Fibroblast of peridontal ligament (primary cell): Measurements from ENCODE around the gene GSTA1.
"Not testable (repeated sequence)": the region's sequence is repeated elsewhere in the genome, so short reads cannot be mapped to it uniquely, and the experiment has no call there.

Source experiments
- DNase-seq: peaks from one replicate; pipeline ENCODE4 v3.0.0-alpha.2; 2010; ENCODE audit errors: extremely low read depth

GSTA1 gene

DNA sequence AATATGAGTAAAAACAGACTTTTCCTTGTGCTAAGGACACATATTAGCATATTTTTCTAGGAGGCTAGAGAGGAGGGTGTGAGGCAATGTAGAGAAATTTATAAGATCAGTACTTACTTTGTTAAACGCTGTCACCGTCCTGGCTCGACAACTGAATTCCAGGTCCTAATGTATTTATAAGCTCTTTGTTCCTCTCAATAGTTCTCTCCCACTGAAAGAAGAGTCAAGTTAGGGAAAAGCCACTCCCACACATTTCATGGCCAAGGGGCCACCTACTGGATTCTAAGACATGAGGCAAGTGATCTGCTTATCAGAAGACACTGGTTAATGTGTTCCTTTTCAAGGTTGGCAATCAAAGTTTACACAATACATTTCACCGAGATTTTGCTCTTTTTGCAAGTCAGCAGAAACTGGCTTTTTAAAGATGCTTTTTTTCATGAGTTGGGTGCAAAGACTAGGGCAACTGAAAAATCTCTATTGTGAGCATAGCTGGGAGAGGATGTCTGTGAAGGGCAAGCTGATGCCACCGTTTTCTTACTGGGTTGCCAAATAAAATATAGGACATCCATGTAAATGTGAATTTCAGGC lies at the start of gene GSTA1:
GSTA1 (minus strand) TSS at position 149 of the 588 bp plus-strand sequence. CDS start 4,549 bp downstream, outside the sequence.
- not testable (repeated sequence) for DNase-seq

GRCh38 chr6:52849137-52849536 lies 45.5 kb upstream of the GSTA1 start:
- no peak for DNase-seq

DNA sequence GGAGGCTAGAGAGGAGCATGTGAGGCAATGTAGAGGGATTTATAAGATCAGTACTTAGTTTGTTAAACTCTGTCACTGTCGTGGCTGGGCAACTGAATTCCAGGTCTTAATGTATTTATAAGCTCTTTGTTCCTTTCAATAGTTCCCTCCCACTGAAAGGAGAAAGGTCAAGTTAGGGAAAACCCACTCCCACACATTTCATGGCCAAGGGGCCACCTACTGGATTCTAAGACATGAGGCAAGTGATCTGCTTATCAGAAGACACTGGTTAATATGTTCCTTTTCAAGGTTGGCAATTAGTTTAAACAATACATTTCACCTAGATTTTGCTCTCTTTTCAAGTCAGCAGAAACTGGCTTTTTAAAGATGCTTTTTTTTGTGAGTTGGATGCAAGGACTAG lies 42.4 kb upstream of the GSTA1 start:
- DNase-seq = no peak

GRCh38 chr6:52843605-52844004 lies 40.0 kb upstream of the GSTA1 start:
- no peak for DNase-seq

- no peak for DNase-seq
Observed at GRCh38 chr6:52840763-52841585, 37.4 kb upstream of the GSTA1 start, which contains the start of gene GSTA5. Gene GSTA5, minus strand, starts transcription at chr6:52840813.

DNA sequence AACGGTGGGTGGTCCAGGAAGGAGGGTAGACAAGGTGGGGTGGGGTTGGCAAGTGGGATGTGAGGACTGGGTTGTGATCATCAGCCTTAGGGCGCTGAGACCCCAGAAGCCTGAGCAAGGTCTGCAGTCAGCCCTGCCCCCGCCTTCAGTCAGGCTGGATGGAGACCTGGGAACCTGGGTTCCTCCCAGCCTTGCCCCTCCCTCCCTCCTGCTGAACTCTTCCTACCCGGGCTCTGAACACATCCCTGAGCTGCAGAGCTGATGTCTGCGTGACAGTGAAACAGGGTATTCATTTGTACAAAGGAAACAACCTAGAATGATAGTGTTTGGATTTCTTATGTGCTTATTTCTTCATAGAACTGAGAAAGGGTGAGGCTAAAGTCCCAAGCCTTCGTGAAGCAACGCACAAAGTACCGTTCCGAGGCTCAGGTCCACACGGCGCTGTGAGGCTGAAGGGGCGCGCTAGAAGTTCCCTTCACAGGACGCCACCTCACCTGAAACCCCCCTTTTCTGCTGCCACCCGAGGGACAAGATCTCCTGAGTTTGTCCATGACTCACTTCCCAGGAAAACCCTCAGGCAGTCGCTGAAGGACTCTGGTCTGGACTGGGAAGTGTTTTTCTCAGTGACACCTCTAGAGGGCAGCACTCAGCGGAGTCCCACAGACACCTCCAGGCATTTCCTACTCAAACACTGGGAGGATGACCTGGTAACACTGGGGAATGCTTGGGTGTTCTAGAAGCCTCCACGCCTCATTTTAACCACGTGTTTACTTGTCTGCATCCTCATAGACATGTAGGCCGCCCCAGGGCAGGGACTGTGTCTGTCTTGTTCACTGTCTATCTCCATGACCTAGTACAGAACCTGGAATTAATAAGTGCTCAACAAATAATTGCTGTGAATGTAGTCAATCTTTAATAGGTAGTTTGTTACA lies 35.8 kb upstream of the GSTA1 start:
- DNase-seq = peak; percentile 56

GRCh38 chr6:52834481-52834880 lies 30.9 kb upstream of the GSTA1 start:
- peak; percentile 70 for DNase-seq

- DNase-seq = not testable (repeated sequence)
Observed at GRCh38 chr6:52830869-52831268, 27.3 kb upstream of the GSTA1 start.

GRCh38 chr6:52829046-52829817 lies 25.6 kb upstream of the GSTA1 start:
- no peak for DNase-seq

GRCh38 chr6:52828621-52829020 lies 25.0 kb upstream of the GSTA1 start:
- not testable (repeated sequence) for DNase-seq

- DNase-seq = not testable (repeated sequence)
Observed at GRCh38 chr6:52827073-52827783, 23.6 kb upstream of the GSTA1 start.

GRCh38 chr6:52826513-52826912 lies 22.9 kb upstream of the GSTA1 start:
- no peak for DNase-seq

GRCh38 chr6:52825900-52826459 lies 22.4 kb upstream of the GSTA1 start:
- DNase-seq = not testable (repeated sequence)

- DNase-seq = not testable (repeated sequence)
Observed at GRCh38 chr6:52825270-52825793, 21.7 kb upstream of the GSTA1 start.

- no peak for DNase-seq
Observed at GRCh38 chr6:52821842-52822241, 18.2 kb upstream of the GSTA1 start.

DNA sequence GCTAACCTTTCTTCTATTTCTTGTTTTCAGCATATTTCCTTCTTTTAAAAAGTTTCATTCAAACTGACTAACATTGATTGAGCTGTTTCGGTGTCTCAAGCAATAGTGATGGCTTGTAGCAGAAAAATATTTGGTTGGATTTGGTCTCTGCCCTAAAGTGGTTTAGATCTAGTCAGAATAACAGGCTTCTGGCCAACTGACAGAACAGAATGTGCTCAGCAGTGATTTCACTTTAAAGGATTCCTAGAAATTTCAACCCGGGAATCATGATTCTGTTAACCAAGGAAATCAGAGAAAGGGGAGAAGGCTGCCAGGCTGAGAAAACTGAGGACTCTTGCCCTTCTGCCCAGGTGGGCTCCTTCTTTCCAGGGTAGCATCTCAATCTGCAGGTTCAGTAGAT lies 16.6 kb upstream of the GSTA1 start:
- DNase-seq = peak; percentile 73

DNA sequence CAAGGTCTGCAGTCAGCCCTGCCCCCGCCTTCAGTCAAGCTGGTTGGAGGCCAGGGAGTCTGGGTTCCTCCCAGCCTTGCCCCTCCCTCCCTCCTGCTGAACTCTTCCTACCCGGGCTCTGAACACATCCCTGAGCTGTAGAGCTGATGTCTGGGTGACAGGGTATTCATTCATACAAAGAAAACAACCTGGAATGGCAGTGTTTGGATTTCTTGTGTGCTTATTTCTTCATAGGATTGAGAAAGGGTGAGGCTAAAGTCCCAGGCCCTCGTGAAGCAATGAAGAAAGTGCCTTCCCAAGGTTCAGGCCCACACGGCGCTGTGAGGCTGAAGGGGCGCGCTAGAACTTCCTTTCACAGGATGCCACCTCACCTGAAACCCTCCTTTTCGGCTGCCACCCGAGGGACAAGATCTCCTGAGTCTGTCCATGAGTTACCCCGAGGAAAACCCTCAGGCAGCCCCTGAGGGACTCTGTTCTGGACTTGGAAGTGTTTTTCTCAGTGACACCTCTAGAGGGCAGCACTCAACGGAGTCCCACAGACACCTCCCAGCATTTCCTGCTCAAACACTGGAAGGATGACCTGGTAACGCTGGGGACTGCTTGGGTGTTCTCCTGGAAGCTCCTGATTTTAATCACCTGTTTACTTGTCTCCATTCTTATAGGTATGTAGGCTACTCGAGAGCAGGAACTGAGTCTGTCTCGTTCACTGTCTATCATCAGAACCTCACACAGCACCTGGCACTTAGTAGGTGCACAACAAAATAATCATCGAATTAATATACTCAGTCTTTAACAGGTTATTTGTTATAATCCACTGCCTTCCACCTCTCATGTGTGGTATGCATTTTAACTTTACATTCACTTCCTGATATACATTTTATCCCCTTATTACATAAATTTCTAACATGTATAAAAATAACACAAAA lies 11.8 kb upstream of the GSTA1 start:
- peak; percentile 49 for DNase-seq

- not testable (repeated sequence) for DNase-seq
Observed at GRCh38 chr6:52814545-52814944, 10.9 kb upstream of the GSTA1 start.

GRCh38 chr6:52809777-52810176 lies 6.2 kb upstream of the GSTA1 start:
- not testable (repeated sequence) for DNase-seq
